Kidney tubule cell (primary cell): ENCODE results near the gene PSG3.
"Not testable (repeated sequence)": the region's sequence is repeated elsewhere in the genome, so short reads cannot be mapped to it uniquely, and the experiment has no call there.

Experiments used
- DNase-seq: peaks from one replicate; pipeline ENCODE4 v3.0.0-alpha.2; 2018; ENCODE audit warnings: low spot score

Gene PSG3

GRCh38 chr19:42740381-42740780 is at the start of gene PSG3:
Gene PSG3, minus strand, starts transcription at chr19:42740481. Its CDS starts 97 bp downstream, at chr19:42740384.
- not testable (repeated sequence) for DNase-seq

GRCh38 chr19:42788766-42789165 is 48.5 kb upstream of the PSG3 start:
- DNase-seq = peak; percentile 9

- DNase-seq = not testable (repeated sequence)
These were observed 47.5 kb upstream of the PSG3 start for GRCh38 chr19:42787766-42788165.

DNA sequence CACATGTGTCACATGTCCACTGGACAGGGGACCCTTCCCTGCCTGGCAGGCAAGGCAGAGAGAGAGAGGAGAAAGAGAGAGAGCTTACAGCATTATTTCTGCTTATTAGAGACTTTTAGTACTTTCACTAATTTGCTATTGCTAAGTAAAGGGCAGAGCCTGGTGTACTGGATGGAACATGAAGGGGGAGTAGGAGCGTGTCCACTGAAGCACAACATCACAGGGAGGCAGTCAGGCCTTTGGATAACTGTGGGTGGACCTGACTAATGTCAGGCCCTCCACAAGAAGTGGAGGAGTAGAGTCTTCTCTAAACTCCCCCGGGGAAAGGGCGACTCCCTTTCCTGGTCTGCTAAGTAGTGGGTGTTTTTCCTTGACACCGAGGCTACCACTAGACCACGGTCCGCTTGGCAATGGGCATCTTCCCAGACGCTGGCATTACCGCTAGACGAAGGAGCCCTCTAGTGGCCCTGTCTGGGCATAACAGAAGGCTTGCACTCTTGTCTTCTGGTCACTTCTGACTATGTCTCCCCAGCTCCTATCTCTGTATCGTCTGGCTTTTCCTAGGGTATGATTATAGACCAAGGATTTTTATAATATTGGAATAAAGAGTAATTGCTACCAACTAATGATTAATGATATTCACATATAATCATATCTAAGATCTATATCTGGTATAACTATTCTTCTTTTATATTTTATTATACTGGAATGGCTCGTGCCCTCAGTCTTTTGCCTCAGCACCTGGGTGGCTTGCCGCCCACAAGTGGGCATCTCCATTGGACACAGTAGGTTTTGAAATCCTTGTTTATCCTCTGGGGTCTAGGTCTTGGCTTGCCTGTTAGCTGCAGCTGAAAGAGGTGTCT is 36.7 kb upstream of the PSG3 start:
- DNase-seq = peak; percentile 80

DNA sequence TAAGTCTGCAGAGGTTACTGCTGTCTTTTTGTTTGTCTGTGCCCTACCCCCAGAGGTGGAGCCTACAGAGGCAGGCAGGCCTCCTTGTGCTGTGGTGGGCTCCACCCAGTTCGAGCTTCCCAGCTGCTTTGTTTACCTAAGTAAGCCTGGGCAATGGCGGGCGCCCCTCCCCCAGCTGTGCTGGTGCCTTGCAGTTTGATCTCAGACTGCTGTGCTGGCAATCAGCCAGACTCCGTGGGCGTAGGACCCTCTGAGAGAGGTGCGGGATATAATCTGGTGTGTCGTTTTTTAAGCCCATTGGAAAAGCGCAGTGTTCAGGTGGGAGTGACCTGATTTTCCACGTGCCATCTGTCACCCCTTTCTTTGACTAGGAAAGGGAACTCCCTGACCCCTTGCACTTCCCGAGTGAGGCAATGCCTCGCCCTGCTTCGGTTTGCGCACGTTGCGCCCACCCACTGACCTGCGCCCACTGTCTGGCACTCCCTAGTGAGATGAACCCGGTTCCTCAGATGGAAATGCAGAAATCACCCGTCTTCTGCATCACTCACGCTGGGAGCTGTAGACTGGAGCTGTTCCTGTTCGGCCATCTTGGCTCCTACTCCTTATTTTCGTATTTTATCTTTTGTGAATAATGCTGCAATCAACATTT is 34.4 kb upstream of the PSG3 start:
- DNase-seq = not testable (repeated sequence)

- not testable (repeated sequence) for DNase-seq
These were observed 27.0 kb upstream of the PSG3 start for GRCh38 chr19:42767319-42767718.

GRCh38 chr19:42766871-42767270 is 26.6 kb upstream of the PSG3 start:
- DNase-seq = not testable (repeated sequence)

- no peak for DNase-seq
These were observed 24.6 kb upstream of the PSG3 start for GRCh38 chr19:42764836-42765235.

- DNase-seq = peak; percentile 53
These were observed 22.5 kb upstream of the PSG3 start for GRCh38 chr19:42762789-42763188.

GRCh38 chr19:42761924-42762295 is 21.6 kb upstream of the PSG3 start:
- DNase-seq = not testable (repeated sequence)

DNA sequence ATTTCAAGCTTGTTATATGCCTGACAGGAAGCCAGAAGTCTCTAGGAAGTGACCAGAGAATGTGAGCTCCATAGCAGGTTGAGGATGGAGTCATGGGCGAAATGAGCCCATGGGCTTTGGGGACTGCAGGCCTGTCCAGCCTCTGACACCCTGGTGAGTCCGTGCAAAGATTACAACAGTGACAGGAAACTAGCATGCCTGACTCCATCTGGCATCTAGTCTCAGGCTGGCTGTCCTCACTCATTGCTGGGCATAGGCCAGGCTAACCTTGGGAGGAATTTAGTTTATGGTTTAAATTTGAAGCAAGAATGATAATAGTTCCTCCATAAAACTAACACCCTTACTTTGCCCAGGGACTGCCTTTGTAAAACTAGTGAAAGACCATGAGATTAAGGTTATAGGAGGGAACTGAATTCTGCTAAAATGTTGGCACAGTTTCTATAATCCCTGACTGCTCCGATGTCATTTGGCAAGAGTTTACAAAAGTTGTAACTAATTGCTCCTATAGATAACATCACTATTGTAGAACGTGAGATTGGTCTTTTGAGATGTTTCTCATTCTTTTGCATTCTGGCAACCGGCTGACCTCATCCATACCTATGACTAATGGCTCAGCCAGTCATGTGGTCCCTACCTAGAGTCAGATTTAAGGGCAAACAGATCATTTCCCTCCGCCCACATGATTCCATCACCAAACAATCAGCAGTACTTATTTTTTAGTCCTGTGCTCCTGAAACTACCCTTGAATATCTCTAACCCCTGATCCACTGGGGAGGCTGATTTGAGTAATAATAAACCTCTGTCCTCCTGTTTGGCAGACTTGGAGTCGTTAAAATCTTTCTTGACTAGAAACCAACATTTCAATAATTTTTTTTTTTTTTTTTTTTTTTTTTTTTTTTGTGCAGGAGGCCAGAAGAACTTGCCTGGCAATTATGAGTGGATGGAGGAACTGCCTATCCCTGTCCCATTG is 21.0 kb upstream of the PSG3 start:
- peak; percentile 93 for DNase-seq

GRCh38 chr19:42758667-42759066 is 18.4 kb upstream of the PSG3 start:
- DNase-seq = peak; percentile 15

- DNase-seq = not testable (repeated sequence)
These were observed 12.0 kb upstream of the PSG3 start for GRCh38 chr19:42752246-42752645.

GRCh38 chr19:42741726-42742607 is 1.7 kb upstream of the PSG3 start:
- DNase-seq = peak; percentile 13

- DNase-seq = peak; percentile 93
These were observed 2.7 kb downstream of the PSG3 start for GRCh38 chr19:42737581-42738011.

DNA sequence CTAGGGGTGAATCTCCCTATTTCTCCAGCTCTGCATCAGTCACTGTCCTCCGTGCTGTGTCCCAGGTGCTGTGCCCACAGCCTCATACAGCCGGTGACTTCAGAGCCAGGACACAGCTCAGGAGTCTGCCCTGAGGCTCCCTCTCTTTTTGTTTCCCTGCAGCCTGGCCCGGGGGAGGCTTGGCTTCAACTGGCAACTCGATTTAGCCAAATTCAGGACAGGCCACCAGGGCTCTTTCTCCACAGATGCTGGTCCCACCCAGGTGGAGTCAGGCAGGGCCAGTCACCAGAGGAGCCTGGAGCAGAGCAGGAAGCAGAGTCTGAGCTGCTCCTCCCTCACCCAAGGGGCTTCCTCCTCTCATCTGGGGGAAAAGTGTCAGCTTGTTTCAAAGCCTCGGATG is 11.9 kb downstream of the PSG3 start:
- not testable (repeated sequence) for DNase-seq

- not testable (repeated sequence) for DNase-seq
These were observed 26.3 kb downstream of the PSG3 start for GRCh38 chr19:42714000-42714399.

- DNase-seq = not testable (repeated sequence)
These were observed 27.5 kb downstream of the PSG3 start for GRCh38 chr19:42712753-42713152.

GRCh38 chr19:42710986-42711385 is 29.3 kb downstream of the PSG3 start:
- not testable (repeated sequence) for DNase-seq

DNA sequence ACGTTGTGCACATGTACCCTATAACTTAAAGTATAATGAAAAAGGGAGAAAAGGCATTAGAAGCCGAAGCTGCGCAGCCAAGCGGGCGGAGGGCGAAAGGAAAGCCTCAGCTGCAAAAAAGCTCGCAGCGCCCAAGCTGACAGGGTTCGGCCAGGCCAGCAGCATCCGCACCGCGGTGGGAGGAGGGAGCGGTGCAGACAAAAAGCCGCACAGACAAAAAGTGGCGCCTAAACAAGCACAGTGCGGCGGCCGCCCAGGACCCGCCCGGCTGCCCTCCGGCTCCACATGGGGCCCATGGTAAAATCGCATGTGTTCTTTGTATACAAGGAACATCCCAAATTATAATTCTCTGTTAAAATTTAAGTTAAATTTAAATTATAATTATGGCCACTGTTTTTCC is 42.4 kb downstream of the PSG3 start:
- DNase-seq = no peak
